Measurements from ENCODE around the gene ARID1B. TPM values are rescaled to one million over a fixed set of nuclear protein-coding genes. Genes with fewer than 3 reads are reported as not detected.

The ARID1B gene
- total RNA-seq, 1 donor from 2014 or later: 26.4 TPM

GRCh38 chr6:157116426-157116825 is 339.2 kb downstream of the ARID1B start:
- DNase-seq (ENCODE audit: low spot score) (no peak), ATAC-seq (no peak)

GRCh38 chr6:157117431-157118095 is 340.4 kb downstream of the ARID1B start:
- ATAC-seq: no peak

GRCh38 chr6:157119502-157120027 is 342.4 kb downstream of the ARID1B start:
- DNase-seq (ENCODE audit: low spot score): peak; percentile 55

More at GRCh38 chr6:157117431-157118095, 340.4 kb downstream of the ARID1B start:
- DNase-seq (ENCODE audit: low spot score): no peak

GRCh38 chr6:157120534-157121232 is 343.5 kb downstream of the ARID1B start:
- DNase-seq (ENCODE audit: low spot score) (peak; percentile 63), ATAC-seq (peak; percentile 61)

More at GRCh38 chr6:157119502-157120027, 342.4 kb downstream of the ARID1B start:
- peak; percentile 67 for ATAC-seq

GRCh38 chr6:157121897-157122296 is 344.7 kb downstream of the ARID1B start:
- peak; percentile 25 for ATAC-seq

GRCh38 chr6:157123234-157123633 is 346.1 kb downstream of the ARID1B start:
- ATAC-seq: no peak
- no peak for DNase-seq (ENCODE audit: low spot score)

More at GRCh38 chr6:157121897-157122296, 344.7 kb downstream of the ARID1B start:
- peak; percentile 56 for DNase-seq (ENCODE audit: low spot score)

- DNase-seq (ENCODE audit: low spot score) (no peak), ATAC-seq (no peak)
These were observed 347.5 kb downstream of the ARID1B start for GRCh38 chr6:157124485-157125254.

GRCh38 chr6:157125531-157125930 is 348.4 kb downstream of the ARID1B start:
- no peak for DNase-seq (ENCODE audit: low spot score)
- ATAC-seq: no peak

- DNase-seq (ENCODE audit: low spot score) (no peak), ATAC-seq (no peak)
These were observed 349.3 kb downstream of the ARID1B start for GRCh38 chr6:157126183-157127098.

GRCh38 chr6:157128235-157128775 is 351.1 kb downstream of the ARID1B start:
- no peak for ATAC-seq
- no peak for DNase-seq (ENCODE audit: low spot score)

- DNase-seq (ENCODE audit: low spot score) (no peak), ATAC-seq (no peak)
These were observed 354.1 kb downstream of the ARID1B start for GRCh38 chr6:157131250-157131649.

GRCh38 chr6:157133856-157134255 is 356.7 kb downstream of the ARID1B start:
- ATAC-seq: no peak
- no peak for DNase-seq (ENCODE audit: low spot score)

- DNase-seq (ENCODE audit: low spot score) (no peak), ATAC-seq (no peak)
These were observed 357.3 kb downstream of the ARID1B start for GRCh38 chr6:157134402-157135047.

- DNase-seq (ENCODE audit: low spot score) (no peak), ATAC-seq (no peak)
These were observed 358.5 kb downstream of the ARID1B start for GRCh38 chr6:157135691-157136090.

GRCh38 chr6:157137501-157137900 is 360.3 kb downstream of the ARID1B start:
- DNase-seq (ENCODE audit: low spot score) (no peak), ATAC-seq (peak; percentile 41)

GRCh38 chr6:157139054-157139708 is 362.0 kb downstream of the ARID1B start:
- ATAC-seq: no peak

GRCh38 chr6:157143171-157143889 is 366.2 kb downstream of the ARID1B start:
- ATAC-seq: no peak
- no peak for DNase-seq (ENCODE audit: low spot score)

More at GRCh38 chr6:157139054-157139708, 362.0 kb downstream of the ARID1B start:
- DNase-seq (ENCODE audit: low spot score): no peak
